HG03432 (cell line): ENCODE results near the gene MMP15.
A peak's percentile ranks its signal among the peaks of the same experiment; 100 is the strongest.
"Not testable (repeated sequence)": the region's sequence is repeated elsewhere in the genome, so short reads cannot be mapped to it uniquely, and the experiment has no call there.

ENCODE experiments used
- ATAC-seq: cut with Tn5 transposase; IDR thresholded peaks from one replicate; pipeline ENCODE4 v1.9.1; 2021; ENCODE audit warnings: mild to moderate bottlenecking, moderate library complexity; ENCODE audit not compliant: unreplicated experiment

Gene MMP15

DNA sequence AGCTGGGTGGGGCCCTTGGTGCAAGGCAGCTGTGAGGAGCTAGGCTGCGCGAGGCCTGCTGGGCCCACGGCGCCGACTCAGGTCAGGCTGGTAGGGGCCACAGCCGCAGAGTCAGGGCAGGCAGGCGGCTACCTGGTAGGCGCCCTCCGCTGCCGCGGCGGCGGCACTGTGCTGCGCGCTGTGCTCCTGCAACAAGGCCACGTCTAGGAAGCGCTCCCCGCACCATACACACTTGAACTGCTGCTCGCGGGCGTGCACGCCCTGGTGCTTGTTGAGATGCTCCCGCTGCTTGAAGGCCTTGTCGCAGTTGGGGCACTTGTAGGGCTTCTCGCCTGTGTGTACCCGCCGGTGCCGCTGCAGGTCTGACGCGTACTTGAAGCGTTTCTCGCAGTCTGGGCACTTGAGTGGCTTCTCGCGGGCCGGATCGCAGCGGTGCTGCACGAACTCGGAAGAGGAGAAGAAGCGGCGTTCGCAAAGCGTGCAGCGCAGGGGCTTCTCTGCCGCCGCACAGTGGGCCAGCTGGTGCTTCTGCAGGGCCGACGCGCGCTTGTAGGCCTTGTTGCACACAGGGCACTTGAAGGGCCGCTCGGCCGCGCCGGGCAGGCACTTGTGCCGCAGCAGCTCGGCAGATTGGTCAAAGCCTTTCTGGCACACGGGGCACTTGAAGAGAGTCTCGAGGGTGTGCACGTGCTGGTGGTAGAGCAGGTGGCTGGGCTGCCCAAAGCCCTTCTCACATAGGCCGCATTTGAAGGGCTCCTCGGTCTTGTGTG, 29.0 kb upstream of the MMP15 start:
- no peak for ATAC-seq

- ATAC-seq = no peak
Observed at GRCh38 chr16:57997176-57997527, 28.4 kb upstream of the MMP15 start.

DNA sequence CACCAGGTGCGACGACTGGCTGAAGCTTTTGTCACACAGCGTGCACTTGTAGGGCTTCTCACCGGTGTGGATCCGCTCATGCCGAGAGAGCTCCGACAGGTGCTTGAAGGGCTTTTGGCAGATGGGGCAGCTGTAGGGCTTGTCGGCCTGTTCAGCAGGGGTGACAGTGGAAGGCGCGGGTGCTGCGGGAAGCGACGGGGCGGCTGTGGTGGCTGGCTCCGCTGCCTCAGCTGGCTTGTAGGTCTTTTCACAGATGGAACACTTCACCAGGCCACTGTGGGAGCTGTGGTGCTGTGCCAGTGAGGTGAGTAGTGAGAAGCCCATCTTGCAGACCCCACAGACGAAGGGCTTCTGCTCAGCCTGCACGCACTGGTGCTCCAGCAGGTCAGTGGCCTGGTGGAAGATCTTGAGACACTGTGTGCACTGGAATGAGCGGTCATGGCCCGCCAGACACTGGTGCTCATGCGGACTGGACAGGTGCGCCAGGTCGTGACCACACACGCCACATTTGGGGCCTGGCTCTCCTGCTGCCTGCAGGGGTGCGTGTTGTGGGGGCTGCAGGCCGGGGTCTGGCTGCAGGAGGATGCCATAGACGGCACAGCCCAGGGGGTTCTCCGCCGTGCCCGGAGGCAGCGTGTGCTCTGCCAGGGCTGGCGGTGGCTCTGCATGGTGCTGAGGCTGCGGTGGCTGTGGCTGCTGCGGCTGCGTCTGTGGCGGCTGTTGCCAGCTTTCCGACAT, 27.9 kb upstream of the MMP15 start:
- no peak for ATAC-seq

GRCh38 chr16:57998486-57998885, 27.1 kb upstream of the MMP15 start:
- no peak for ATAC-seq

DNA sequence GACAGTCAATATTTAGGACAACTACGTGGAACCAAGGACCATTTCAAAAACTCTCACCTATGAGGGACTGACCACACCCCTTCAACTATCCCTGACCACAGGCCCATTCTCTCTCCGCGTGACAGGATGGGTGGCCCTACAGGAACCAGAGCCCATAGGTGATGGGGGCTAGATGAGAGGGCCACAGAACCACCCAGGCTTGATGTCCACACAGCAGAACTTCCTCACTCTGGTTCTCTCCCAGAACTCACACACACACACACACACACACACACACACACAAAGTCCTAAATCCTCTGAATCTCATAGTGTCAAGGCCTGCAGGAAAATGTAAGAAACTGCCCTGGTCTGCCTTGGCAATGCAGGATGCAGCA, 26.6 kb upstream of the MMP15 start:
- ATAC-seq = no peak

DNA sequence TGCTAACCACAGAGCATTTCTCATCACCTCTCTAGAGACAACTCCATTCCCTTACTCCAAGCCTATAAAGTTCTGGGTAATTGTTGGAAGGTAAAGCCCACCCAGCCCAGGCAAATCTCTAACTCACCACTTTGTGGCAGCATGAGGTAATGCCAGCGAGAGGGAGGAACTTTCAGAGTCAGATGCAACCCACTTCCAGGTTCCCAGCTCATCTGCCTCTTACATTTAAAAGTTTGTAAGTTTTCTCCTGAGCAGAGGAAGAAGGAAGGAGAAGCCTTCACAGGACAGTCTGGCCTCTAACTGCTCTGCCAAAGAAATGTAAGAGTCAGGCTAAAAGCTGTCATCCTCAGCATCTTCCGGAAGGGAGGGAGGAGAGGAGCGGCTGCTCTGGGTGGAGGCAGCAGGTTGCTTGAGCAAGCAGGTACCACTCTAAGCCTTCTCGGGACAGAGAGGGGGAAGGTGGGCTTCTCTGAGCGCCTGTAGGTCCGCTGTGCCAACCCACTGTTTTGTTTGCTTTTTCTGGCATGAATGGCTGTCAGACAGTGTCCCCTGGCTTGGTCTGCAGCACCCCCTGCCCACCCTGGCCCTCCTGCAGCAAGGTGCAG, 26.1 kb upstream of the MMP15 start:
- ATAC-seq = no peak

DNA sequence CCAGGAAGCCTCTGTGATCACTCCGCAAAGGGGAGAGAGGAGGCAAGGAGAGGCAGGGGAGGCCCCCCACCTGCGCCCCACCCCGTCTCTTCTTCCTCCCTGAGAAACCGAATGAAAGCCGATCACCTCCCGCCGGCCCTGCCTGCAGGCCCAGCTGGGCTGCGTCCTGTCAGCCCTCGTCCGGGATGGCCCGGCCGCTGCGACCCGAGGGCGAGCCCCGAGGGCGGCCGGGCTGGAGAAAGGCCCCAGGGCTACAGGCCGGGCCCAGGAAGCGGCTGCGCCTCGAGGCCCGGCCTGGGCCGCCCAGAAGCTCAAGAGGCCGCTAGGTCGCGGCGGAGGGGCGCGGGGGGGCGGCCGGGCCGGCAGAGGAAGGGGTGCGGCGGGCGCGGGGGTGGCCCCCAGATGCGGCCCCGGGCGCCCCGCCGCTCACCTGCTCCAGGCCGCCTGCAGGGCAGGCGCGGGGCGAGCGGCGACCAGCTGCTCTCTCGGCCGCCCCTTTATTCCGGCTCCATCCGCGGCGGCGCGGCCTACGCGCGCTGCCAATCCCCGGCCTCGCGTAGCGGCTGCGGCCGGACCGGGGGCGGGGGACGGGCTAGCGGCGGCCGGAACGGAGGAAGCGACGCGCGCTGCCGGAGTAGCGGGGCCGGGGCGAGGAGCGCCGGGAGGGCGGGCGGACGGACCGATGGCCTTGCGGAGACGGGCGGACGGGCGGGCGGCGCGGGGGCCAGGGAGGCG, 25.4 kb upstream of the MMP15 start, which contains the start of gene ZNF319:
Gene ZNF319, minus strand, starts transcription at position 702 of the 735 bp plus-strand sequence. CDS start 2,407 bp downstream, outside the sequence.
- peak; percentile 25 for ATAC-seq

DNA sequence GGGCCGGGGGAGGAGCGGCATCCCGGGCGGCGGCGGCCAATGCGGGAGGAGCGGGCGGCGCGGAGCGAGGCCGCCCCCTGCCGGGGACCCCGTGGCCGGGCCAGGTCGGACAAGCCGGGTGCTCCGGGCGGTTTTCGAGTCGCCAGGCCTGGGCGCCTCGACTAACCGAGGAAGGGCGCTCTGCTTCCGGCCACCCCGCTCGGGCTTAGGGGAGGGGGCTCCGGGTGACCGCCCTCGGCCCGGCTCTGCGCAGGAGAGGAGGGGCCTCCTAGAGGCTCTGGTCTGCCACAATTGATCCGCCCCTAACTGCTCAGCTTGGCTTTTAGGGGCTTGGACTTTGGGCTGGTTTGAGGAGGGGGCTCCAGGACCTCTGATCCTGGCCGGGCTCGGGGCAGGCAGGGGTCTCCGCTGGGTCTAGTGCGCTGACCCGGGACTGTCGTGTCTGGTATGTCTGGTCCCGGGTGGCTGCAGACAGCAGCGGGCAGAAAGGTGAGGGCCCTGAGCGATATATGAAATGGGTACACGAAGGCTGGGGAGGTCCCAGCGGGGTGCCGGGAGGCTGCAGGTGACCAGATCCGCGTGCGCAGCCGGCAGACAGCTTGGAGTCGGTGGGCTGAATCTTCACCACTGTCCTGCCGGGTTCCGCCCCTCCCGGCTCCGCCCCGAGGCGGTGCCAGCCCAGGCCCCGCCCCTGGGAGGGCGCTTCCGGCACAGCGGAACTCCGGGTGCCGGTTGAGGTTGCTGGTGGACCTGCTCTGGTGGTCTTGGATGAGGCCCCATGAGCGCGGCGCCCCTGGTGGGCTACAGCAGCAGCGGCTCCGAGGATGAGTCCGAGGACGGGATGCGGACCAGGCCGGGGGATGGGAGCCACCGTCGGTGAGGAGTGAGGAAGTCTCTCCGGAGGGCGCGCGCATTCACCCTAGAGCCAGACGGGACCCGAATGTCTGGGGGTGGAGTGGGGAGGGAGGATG, 24.6 kb upstream of the MMP15 start, which contains the start of gene USB1:
Gene USB1, plus strand, starts transcription at position 702 of the 971 bp plus-strand sequence. Its CDS starts 77 bp downstream, at position 779.
- ATAC-seq = peak; percentile 82

DNA sequence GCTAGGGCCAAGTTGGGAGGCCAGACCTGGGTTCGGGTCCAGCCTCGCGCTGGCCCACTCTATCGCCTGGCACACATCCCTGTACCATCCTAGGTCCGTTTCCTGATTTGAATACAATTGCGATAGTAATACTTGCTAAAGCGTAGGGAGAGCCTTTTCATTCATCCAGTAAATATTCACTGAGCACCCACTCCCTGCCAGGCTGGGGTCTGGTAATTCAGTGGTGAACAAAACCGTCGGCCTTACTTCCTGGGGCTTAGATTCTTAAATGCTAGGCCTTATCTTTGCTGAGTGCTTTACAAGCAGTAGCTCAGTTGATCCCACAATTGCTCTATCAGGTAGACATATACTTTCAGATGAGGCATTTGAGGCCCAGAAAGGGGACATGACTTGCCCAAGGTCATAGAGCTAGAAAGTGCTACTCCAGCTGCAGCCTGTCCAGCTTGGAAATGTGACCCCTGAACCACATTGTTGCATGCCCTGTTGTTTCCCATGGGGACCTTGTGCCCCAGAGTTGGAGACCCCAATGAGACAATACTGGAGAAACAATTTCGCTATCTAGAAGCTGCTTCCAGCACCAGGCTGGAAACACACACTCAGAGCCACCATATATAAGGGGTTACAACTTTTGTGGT, 23.7 kb upstream of the MMP15 start:
- no peak for ATAC-seq

- no peak for ATAC-seq
Observed at GRCh38 chr16:58002416-58002800, 23.1 kb upstream of the MMP15 start.

DNA sequence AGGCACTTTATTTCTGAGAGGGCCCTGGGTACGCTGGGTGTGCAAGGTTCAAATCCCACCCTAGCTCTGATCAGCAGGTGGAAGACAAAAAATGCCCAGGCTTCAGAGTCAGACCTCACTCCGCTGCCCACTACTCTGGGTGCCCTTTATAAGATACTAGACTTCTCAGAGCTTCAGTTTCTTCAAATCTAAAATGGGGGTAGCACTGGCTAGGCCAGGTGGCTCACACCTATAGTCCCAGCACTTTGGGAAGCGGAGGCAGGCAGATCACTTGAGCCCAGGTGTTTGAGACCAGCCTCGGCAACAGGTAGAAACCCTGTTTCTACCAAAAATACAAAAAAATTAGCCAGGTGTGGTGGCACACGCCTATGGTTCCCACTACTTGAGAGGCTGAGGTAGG, 22.6 kb upstream of the MMP15 start:
- no peak for ATAC-seq

DNA sequence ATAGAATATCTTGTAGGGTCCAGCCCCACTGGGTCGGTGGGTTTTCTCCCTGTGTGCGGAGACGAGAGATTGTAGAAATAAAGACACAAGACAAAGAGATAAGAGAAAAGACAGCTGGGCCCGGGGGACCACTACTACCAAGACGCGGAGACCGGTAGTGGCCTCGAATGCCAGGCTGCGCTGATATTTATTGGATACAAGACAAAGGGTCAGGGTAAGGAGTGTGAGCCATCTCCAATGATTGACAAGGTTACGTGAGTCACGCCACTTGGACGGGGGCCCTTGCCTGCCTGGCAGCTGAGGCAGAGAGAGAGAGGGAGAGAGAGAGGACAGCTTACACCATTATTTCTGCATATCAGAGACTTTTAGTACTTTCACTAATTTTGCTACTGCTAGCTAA, 20.8 kb upstream of the MMP15 start:
- not testable (repeated sequence) for ATAC-seq

DNA sequence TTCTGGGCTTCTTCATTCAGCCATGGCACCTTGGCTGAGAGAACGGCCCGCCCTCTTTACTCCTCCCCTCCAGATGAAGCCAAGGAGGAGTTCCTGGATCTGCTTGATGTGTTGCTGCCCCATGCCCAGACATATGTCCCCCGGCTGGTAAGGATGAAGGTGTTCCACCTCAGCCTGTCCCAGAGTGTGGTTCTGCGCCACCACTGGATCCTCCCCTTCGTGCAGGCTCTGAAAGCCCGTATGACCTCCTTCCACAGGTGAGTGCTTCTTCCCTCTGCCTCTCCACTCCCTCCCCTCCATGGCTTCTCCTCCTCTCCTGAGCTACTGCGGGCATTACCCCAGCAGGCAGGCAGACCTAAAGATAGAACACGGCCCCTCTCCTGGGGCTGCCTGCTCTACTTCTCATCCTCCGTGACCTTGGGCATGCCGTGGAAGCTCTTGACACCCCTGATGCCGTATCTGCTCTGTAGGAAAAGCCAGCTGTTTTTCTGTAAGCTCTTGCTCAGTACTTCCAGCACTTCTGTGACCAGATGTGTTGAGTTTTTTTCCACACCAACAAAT, 15.6 kb upstream of the MMP15 start:
- ATAC-seq = no peak

DNA sequence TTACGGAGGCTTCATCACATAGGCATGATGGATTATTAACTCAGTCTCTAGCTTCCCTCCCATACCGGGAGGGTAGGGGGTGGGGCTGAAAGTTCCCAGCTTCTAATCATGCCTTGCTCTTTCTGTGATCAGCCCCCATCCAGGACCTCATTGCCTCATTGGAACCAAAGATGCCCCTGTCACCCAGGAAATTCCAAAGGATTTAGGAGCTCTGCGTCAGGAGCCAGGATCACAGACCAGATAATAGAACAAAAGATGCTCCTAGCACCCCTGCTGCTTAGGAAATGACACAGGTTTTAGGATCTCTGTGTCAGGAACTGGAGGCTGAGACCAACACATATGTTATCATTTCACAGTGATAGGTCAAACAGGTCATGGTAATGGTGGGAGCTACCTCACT, 14.7 kb upstream of the MMP15 start:
- ATAC-seq = no peak

GRCh38 chr16:58011652-58012051, 13.9 kb upstream of the MMP15 start:
- ATAC-seq = no peak

DNA sequence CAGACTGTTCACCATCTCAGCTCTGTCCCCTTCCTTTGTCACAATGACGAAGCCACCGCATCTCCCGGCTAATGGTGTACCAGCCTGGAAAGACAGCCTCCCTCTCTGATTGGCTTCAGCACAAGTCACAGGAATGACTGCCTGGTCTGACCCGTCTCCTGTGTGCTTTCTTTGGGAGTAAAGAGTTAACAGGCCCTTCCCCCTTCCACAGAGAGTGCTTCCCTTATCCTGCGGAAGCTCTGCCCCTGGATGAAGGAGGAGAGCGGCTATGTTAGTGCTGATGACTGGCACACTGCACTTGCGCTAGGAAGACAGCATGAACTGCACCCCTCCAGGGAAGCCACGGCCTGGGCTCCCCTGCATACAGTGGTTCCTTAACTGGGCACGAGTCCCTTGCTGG, 13.1 kb upstream of the MMP15 start:
- no peak for ATAC-seq

GRCh38 chr16:58013201-58013956, 12.2 kb upstream of the MMP15 start:
- ATAC-seq = no peak

- no peak for ATAC-seq
Observed at GRCh38 chr16:58016840-58017446, 8.6 kb upstream of the MMP15 start.
